Hepatocyte (in vitro differentiated cells): ENCODE data around the gene SHLD2. TPM values are rescaled to one million over a fixed set of nuclear protein-coding genes. Genes with fewer than 3 reads are reported as not detected.
"Not testable (repeated sequence)": the region's sequence is repeated elsewhere in the genome, so short reads cannot be mapped to it uniquely, and the experiment has no call there.

Experiments
- DNase-seq: peaks from one replicate; pipeline ENCODE4 v3.0.0-alpha.2; 2016; ENCODE audit warnings: low spot score
- H2AFZ ChIP-seq: fragments of 200-600 bp; sonication (generic); 2 replicates; pipeline ENCODE4 v1.6.0; 2016; ENCODE audit warnings: antibody characterized with exemption, mild to moderate bottlenecking
- H3K27ac ChIP-seq: fragments of 200-600 bp; sonication (generic); 2 replicates; pipeline ENCODE4 v1.5.1; 2016; ENCODE audit warnings: mild to moderate bottlenecking
- H3K27me3 ChIP-seq: fragments of 200-600 bp; sonication (generic); 2 replicates; pipeline ENCODE4 v1.6.1; 2016
- H3K36me3 ChIP-seq: fragments of 200-600 bp; sonication (generic); replicated peaks from 2 replicates; pipeline ENCODE4 v1.5.1; 2016; ENCODE audit warnings: low read depth; ENCODE audit not compliant: insufficient read depth
- H3K4me1 ChIP-seq: fragments of 200-600 bp; sonication (generic); 2 replicates; pipeline ENCODE4 v1.5.1; 2016; ENCODE audit warnings: mild to moderate bottlenecking, moderate library complexity; ENCODE audit not compliant: insufficient read depth
- H3K4me2 ChIP-seq: fragments of 200-600 bp; sonication (generic); 2 replicates; pipeline ENCODE4 v1.6.0; 2016
- H3K4me3 ChIP-seq: fragments of 200-600 bp; sonication (generic); 2 replicates; pipeline ENCODE4 v1.5.1; 2016; ENCODE audit warnings: mild to moderate bottlenecking
- H3K79me2 ChIP-seq: fragments of 200-600 bp; sonication (generic); 2 replicates; pipeline ENCODE4 v1.6.0; 2017; ENCODE audit warnings: mild to moderate bottlenecking
- H3K9me2 ChIP-seq: fragments of 200-600 bp; sonication (generic); replicated peaks from 2 replicates; pipeline ENCODE4 v1.6.0; 2017; ENCODE audit warnings: mild to moderate bottlenecking; ENCODE audit not compliant: insufficient read depth
- H3K9me3 ChIP-seq: fragments of 200-600 bp; sonication (generic); 2 replicates; pipeline ENCODE4 v1.5.1; 2016; ENCODE audit warnings: low read depth, mild to moderate bottlenecking
- H4K20me1 ChIP-seq: fragments of 200-600 bp; sonication (generic); 2 replicates; pipeline ENCODE4 v1.6.0; 2016; ENCODE audit warnings: mild to moderate bottlenecking; ENCODE audit not compliant: insufficient read depth, poor library complexity, severe bottlenecking
- WGBS: methylation state at CpG from one replicate; pipeline ENCODE4 v1.1.6; 2016; ENCODE audit warnings: low lambda C conversion rate; ENCODE audit errors: missing lambda C conversion rate; 5-methylcytosine and 5-hydroxymethylcytosine counted together
- polyA plus RNA-seq: library from polyadenylated mRNA; unstranded; fragments of >200 nt; fragmentation: Nextera tagmentation; extraction: Ambion mirVana; gene quantifications from 2 replicates; pipeline ENCODE4 v1.2.1, GENCODE V29; 2016
- total RNA-seq: library from RNA; depleted of rRNA; stranded (reverse); fragments of >200 nt; gene quantifications from 2 replicates; pipeline ENCODE4 v1.2.3, GENCODE V29; 2014

The SHLD2 gene
- total and polyA plus RNA-seq, 2 experiments from 2014 or later = 22.9 to 44.5 TPM

DNA sequence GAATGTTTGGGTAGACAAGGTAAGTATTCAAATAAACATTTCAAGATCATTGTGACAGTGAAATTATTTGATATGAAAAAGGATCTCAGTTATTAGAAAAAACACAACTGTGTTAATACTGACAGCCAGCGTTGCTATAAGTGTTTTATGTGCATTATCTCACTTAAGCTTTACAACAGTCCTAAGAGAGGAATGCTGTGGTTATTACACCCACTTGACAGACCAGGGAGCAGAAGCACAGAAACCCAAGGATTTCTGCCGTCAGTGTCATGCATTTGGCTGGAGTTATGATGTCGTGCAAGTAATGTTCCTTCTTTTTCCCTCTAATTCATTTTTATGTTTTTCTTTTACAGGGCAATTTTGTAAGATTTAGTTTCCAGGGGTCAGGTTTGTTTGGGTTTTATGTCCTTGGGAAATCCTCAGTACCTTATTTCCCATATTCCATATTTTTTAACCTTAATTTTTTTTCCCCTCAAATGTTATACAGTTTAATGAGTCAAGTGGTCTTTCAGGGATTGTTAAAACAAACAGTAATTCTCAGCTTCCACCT lies 32.7 kb downstream of the SHLD2 start:
- not testable (repeated sequence) for H3K36me3 ChIP-seq, H4K20me1 ChIP-seq, DNase-seq, H3K4me3 ChIP-seq, H3K27ac ChIP-seq, H3K9me2 ChIP-seq, H3K9me3 ChIP-seq, H3K4me1 ChIP-seq, H3K27me3 ChIP-seq, H3K4me2 ChIP-seq, H2AFZ ChIP-seq, H3K79me2 ChIP-seq
- 83% methylated on average over 2 of the region's 3 CpGs for WGBS

- H3K36me3 ChIP-seq, H3K79me2 ChIP-seq, H3K9me2 ChIP-seq, H3K4me3 ChIP-seq, H4K20me1 ChIP-seq, H3K4me1 ChIP-seq, H3K9me3 ChIP-seq, H3K27me3 ChIP-seq, H3K27ac ChIP-seq, H2AFZ ChIP-seq, H3K4me2 ChIP-seq: not testable (repeated sequence)
- DNase-seq = peak; percentile 6
These were observed 37.2 kb downstream of the SHLD2 start for GRCh38 chr10:87132176-87132575.

GRCh38 chr10:87133936-87134335 lies 38.9 kb downstream of the SHLD2 start:
- not testable (repeated sequence) for H2AFZ ChIP-seq, H3K4me2 ChIP-seq, H3K9me3 ChIP-seq, H3K9me2 ChIP-seq, H3K4me1 ChIP-seq, H3K36me3 ChIP-seq, H3K4me3 ChIP-seq, H4K20me1 ChIP-seq, H3K27ac ChIP-seq, H3K79me2 ChIP-seq, H3K27me3 ChIP-seq, DNase-seq
- 92% methylated on average over 1 of the region's 2 CpGs for WGBS

GRCh38 chr10:87134440-87134839 lies 39.4 kb downstream of the SHLD2 start:
- not testable (repeated sequence) for H2AFZ ChIP-seq, H3K36me3 ChIP-seq, H3K4me2 ChIP-seq, H3K4me3 ChIP-seq, DNase-seq, H3K27me3 ChIP-seq, H4K20me1 ChIP-seq, H3K4me1 ChIP-seq, H3K27ac ChIP-seq, H3K9me2 ChIP-seq, H3K79me2 ChIP-seq, H3K9me3 ChIP-seq
- WGBS = 94% methylated on average over 2 of the region's 2 CpGs

GRCh38 chr10:87137478-87137877 lies 42.5 kb downstream of the SHLD2 start:
- not testable (repeated sequence) for H3K79me2 ChIP-seq, H3K27ac ChIP-seq, H3K36me3 ChIP-seq, H3K9me3 ChIP-seq, H4K20me1 ChIP-seq, DNase-seq, H3K9me2 ChIP-seq, H3K4me1 ChIP-seq, H3K27me3 ChIP-seq, H3K4me2 ChIP-seq, H2AFZ ChIP-seq, H3K4me3 ChIP-seq

- H3K27me3 ChIP-seq, H3K4me2 ChIP-seq, DNase-seq, H2AFZ ChIP-seq, H3K9me3 ChIP-seq, H3K36me3 ChIP-seq, H3K9me2 ChIP-seq, H4K20me1 ChIP-seq, H3K4me1 ChIP-seq, H3K79me2 ChIP-seq, H3K27ac ChIP-seq, H3K4me3 ChIP-seq: not testable (repeated sequence)
- WGBS = 74% methylated on average over 5 of the region's 5 CpGs
These were observed 47.5 kb downstream of the SHLD2 start for GRCh38 chr10:87142230-87143108.

GRCh38 chr10:87143109-87143418 lies 48.1 kb downstream of the SHLD2 start:
- H3K36me3 ChIP-seq, H3K4me3 ChIP-seq, H2AFZ ChIP-seq, H3K4me2 ChIP-seq, H3K27ac ChIP-seq, H3K9me2 ChIP-seq, H3K4me1 ChIP-seq, H4K20me1 ChIP-seq, H3K79me2 ChIP-seq, H3K9me3 ChIP-seq, DNase-seq, H3K27me3 ChIP-seq: not testable (repeated sequence)
- WGBS = 96% methylated on average over 6 of the region's 6 CpGs

DNA sequence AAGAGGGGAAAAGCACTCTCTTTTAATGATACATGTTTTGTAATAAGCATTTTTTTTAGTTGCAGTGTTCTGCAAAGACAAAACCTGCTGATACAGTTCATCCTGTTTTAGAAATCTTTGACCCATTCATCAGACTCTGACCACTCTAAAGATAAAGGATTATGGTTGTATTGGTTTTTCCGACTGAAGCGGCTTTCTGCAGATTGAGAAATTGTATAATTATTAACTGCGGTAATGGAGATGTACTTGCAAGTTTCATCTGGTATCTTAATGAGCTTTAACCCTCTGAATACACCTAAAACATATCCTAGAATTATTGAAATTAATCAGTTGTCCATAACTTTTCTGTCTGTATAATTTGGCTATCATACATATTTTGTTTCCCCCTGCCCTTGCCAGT lies 50.6 kb downstream of the SHLD2 start:
- not testable (repeated sequence) for DNase-seq, H3K4me2 ChIP-seq, H3K79me2 ChIP-seq, H3K4me1 ChIP-seq, H3K36me3 ChIP-seq, H3K27ac ChIP-seq, H4K20me1 ChIP-seq, H3K27me3 ChIP-seq, H3K9me2 ChIP-seq, H2AFZ ChIP-seq, H3K4me3 ChIP-seq, H3K9me3 ChIP-seq
- WGBS = 73% methylated on average over 3 of the region's 3 CpGs
